GM18519 (cell line): ENCODE results near the gene ARHGAP6.
"Not testable (repeated sequence)": the region's sequence is repeated elsewhere in the genome, so short reads cannot be mapped to it uniquely, and the experiment has no call there.

Source experiments
- ATAC-seq: cut with Tn5 transposase; IDR thresholded peaks from one replicate; pipeline ENCODE4 v1.9.1; 2021; ENCODE audit warnings: mild to moderate bottlenecking, moderate library complexity; ENCODE audit not compliant: unreplicated experiment, low FRiP score

ARHGAP6 gene

GRCh38 chrX:11367609-11368430 lies 297.9 kb downstream of the ARHGAP6 start:
- no peak for ATAC-seq

- no peak for ATAC-seq
Observed at GRCh38 chrX:11366998-11367595, 298.6 kb downstream of the ARHGAP6 start.

GRCh38 chrX:11365426-11365825 lies 300.3 kb downstream of the ARHGAP6 start:
- ATAC-seq, result no peak

GRCh38 chrX:11364835-11365234 lies 300.9 kb downstream of the ARHGAP6 start:
- no peak for ATAC-seq

GRCh38 chrX:11363825-11364224 lies 301.9 kb downstream of the ARHGAP6 start:
- ATAC-seq, result not testable (repeated sequence)

- ATAC-seq, result peak; percentile 95
Observed at GRCh38 chrX:11363069-11363594, 302.6 kb downstream of the ARHGAP6 start.

GRCh38 chrX:11361666-11362065 lies 304.1 kb downstream of the ARHGAP6 start:
- not testable (repeated sequence) for ATAC-seq

GRCh38 chrX:11355944-11356343 lies 309.8 kb downstream of the ARHGAP6 start:
- ATAC-seq, result not testable (repeated sequence)

- no peak for ATAC-seq
Observed at GRCh38 chrX:11355259-11355909, 310.3 kb downstream of the ARHGAP6 start.

- no peak for ATAC-seq
Observed at GRCh38 chrX:11352296-11352741, 313.4 kb downstream of the ARHGAP6 start.

- no peak for ATAC-seq
Observed at GRCh38 chrX:11351375-11352295, 314.1 kb downstream of the ARHGAP6 start.

GRCh38 chrX:11349661-11350337 lies 315.9 kb downstream of the ARHGAP6 start:
- no peak for ATAC-seq

GRCh38 chrX:11349020-11349419 lies 316.7 kb downstream of the ARHGAP6 start:
- no peak for ATAC-seq

- ATAC-seq, result no peak
Observed at GRCh38 chrX:11347300-11347699, 318.4 kb downstream of the ARHGAP6 start.

GRCh38 chrX:11346121-11346682 lies 319.5 kb downstream of the ARHGAP6 start:
- ATAC-seq, result no peak

GRCh38 chrX:11342673-11343072 lies 323.0 kb downstream of the ARHGAP6 start:
- no peak for ATAC-seq

GRCh38 chrX:11341274-11342201 lies 324.2 kb downstream of the ARHGAP6 start:
- peak; percentile 75 for ATAC-seq
